Ovary (tissue), 9 donors: ENCODE data around the gene PDE4D. TPM values are rescaled to one million over a fixed set of nuclear protein-coding genes. Genes with fewer than 3 reads are reported as not detected.

Source experiments
- DNase-seq, 5 donors: peaks; one replicate each; pipeline ENCODE4 v3.0.0-alpha.2; 2019 to 2020
- H3K27ac ChIP-seq, 2 donors: fragments of 200-600 bp; one replicate each; pipeline versions ENCODE4 v1.5.1 to v1.8.0; 2019 to 2022
- H3K27me3 ChIP-seq: fragments of 200-600 bp; one replicate; pipeline ENCODE4 v1.8.0; 2022
- H3K36me3 ChIP-seq: fragments of 200-600 bp; sonication (generic); one replicate; pipeline ENCODE4 v1.5.1; 2019
- H3K4me1 ChIP-seq: one replicate; pipeline ENCODE4 v1.8.1; 2013; ENCODE audit warnings: mild to moderate bottlenecking, moderate library complexity; ENCODE audit not compliant: insufficient read depth
- H3K4me3 ChIP-seq: fragments of 200-600 bp; sonication (generic); one replicate; pipeline ENCODE4 v1.5.1; 2017
- H3K9me3 ChIP-seq, 2 donors: fragments of 200-600 bp in 1 of 2; sonication (generic) in 1 of 2; one replicate each; pipeline versions ENCODE4 v1.5.1 to v1.8.1; 2013 to 2019; ENCODE audit warnings: mild to moderate bottlenecking in 1 of 2, moderate library complexity in 1 of 2
- CTCF ChIP-seq, 3 donors: fragments of 450-650 bp in 2 of 3; fragments of 200-600 bp in 1 of 3; IDR thresholded peaks; one replicate each; pipeline versions ENCODE4 v1.5.1 to v1.8.0; 2016 to 2022; ENCODE audit warnings: antibody characterized with exemption in 3 of 3, mild to moderate bottlenecking in 1 of 3
- EP300 ChIP-seq: sonication (generic); formaldehyde crosslinking; IDR thresholded peaks from one replicate; pipeline ENCODE4 v1.6.1; 2017; ENCODE audit warnings: antibody characterized with exemption
- POLR2A ChIP-seq: fragments of 450-650 bp; IDR thresholded peaks from one replicate; pipeline ENCODE4 v1.6.1; 2017; ENCODE audit warnings: antibody characterized with exemption, mild to moderate bottlenecking, moderate library complexity
- WGBS, 3 donors: extraction: QIAGEN DNeasy Blood & Tissue Kit in 1 of 3; methylation state at CpG; one replicate each; pipeline versions ENCODE4 v1.1.5 to v1.1.7; 2013 to 2017; 5-methylcytosine and 5-hydroxymethylcytosine counted together
- intact Hi-C, 4 donors: fragments of 100-400 bp; cut with DNase I; formaldehyde crosslinking; loops; one replicate each; pipeline versions ENCODE4 v1.11.0 to v1.15.1; 2022 to 2023
- polyA plus RNA-seq, 2 donors: library from polyadenylated mRNA; stranded (reverse); fragments of 200-250 nt in 1 of 2; fragments of 350-450 nt in 1 of 2; fragmentation: Illumina TruSeq in 1 of 2; extraction: RNeasy Lipid Tissue Mini Kit (QIAGEN cat#74804) in 1 of 2; gene quantifications; one replicate each; pipeline ENCODE4 v1.2.3, GENCODE V29; 2013 to 2014
- total RNA-seq, 7 donors: library from RNA; depleted of rRNA in 2 of 7; stranded (reverse); fragments of >200 nt in 2 of 7; fragmentation: NEBNext Ultra II Directional in 3 of 7; extraction: Animal tissue kit (Norgen Biotek cat#: 25700) in 3 of 7; gene quantifications; one replicate each; pipeline versions ENCODE4 v1.1.0 to v1.2.4, GENCODE V29; 2016 to 2023
- donor health status: DM: no; HTN: no; CAD: no; lungs with moderate emphysema.
- donor health status: DM: no; HTN: no; CAD: no.
- donor health status: Bipolar disorder and iron deficiency.
- donor health status: DM: yes; HTN: yes; CAD: no.
- donor health status: DM: no; HTN: no; CAD: no.
- donor health status: DM: yes; HTN: yes; CAD: no.

Gene PDE4D
- total and polyA plus RNA-seq, 9 donors = 1.3 to 67.6 (median 8.4) TPM

GRCh38 chr5:59094864-59095263, 798.7 kb downstream of the PDE4D start:
- Histone ChIP-seq H3K27ac (no peak overlapping the region), H3K36me3 (no peaks in the 10 kb centered on the region), H3K27me3 (no peaks in the 10 kb centered on the region), H3K4me3 (no peak overlapping the region), H3K4me1 (no peaks in the 10 kb centered on the region), H3K9me3 (no peaks in the 10 kb centered on the region)
- intact Hi-C loops = no loop called here
- WGBS, 3 donors = 69 to 75% (median 71%) methylated on average over 2 of the region's 2 CpGs
- TF ChIP-seq EP300 = no peak
- TF ChIP-seq POLR2A = no peak
- TF ChIP-seq CTCF (IDR thresholded peaks at IDR 0.05) = no peak
- no peak for DNase-seq

- Histone ChIP-seq H3K4me1 (no peaks in the 10 kb centered on the region), H3K9me3 (no peaks in the 10 kb centered on the region), H3K27ac (no peak overlapping the region), H3K27me3 (no peaks in the 10 kb centered on the region), H3K4me3 (no peak overlapping the region), H3K36me3 (no peaks in the 10 kb centered on the region)
- 81 to 96% (median 85%) methylated on average over 6 of the region's 6 CpGs for WGBS, 3 donors
- DNase-seq = no peak
- intact Hi-C loops = no loop called here
- TF ChIP-seq EP300 (no peak), CTCF (IDR thresholded peaks at IDR 0.05) (no peak), POLR2A (no peak)
Observed at GRCh38 chr5:59093329-59093728, 800.2 kb downstream of the PDE4D start.

GRCh38 chr5:59092758-59093157, 800.8 kb downstream of the PDE4D start:
- no peaks in the 10 kb centered on the region for H3K9me3 ChIP-seq
- no peak for DNase-seq
- 52 to 67% (median 59%) methylated on average over 5 of the region's 5 CpGs for WGBS, 3 donors
- no peaks in the 10 kb centered on the region for H3K27me3 ChIP-seq
- H3K4me3 ChIP-seq = no peak overlapping the region
- no peaks in the 10 kb centered on the region for H3K36me3 ChIP-seq
- no peak for TF ChIP-seq CTCF (IDR thresholded peaks at IDR 0.05)
- no peak for TF ChIP-seq POLR2A
- TF ChIP-seq EP300 = no peak
- no peaks in the 10 kb centered on the region for H3K4me1 ChIP-seq
- intact Hi-C loops = no loop called here
- H3K27ac ChIP-seq = no peak overlapping the region

- WGBS, 3 donors = 13 to 27% (median 17%) methylated on average over 1 of the region's 1 CpG
- Histone ChIP-seq H3K9me3 (no peaks in the 10 kb centered on the region), H3K4me1 (no peaks in the 10 kb centered on the region), H3K4me3 (no peak overlapping the region), H3K36me3 (no peaks in the 10 kb centered on the region), H3K27ac (no peak overlapping the region), H3K27me3 (no peaks in the 10 kb centered on the region)
- no peak for TF ChIP-seq POLR2A
- no peak for TF ChIP-seq EP300
- TF ChIP-seq CTCF (IDR thresholded peaks at IDR 0.05) = no peak
- intact Hi-C loops = no loop called here
- no peak for DNase-seq
Observed at GRCh38 chr5:59091965-59092364, 801.6 kb downstream of the PDE4D start.

GRCh38 chr5:59090323-59090722, 803.2 kb downstream of the PDE4D start:
- Histone ChIP-seq H3K4me1 (no peaks in the 10 kb centered on the region), H3K27me3 (no peaks in the 10 kb centered on the region), H3K27ac (no peak overlapping the region), H3K36me3 (no peaks in the 10 kb centered on the region), H3K9me3 (no peaks in the 10 kb centered on the region), H3K4me3 (no peak overlapping the region)
- WGBS, 3 donors = 76 to 84% (median 80%) methylated on average over 6 of the region's 6 CpGs
- no peak for DNase-seq
- intact Hi-C loops = no loop called here
- TF ChIP-seq CTCF (IDR thresholded peaks at IDR 0.05) = no peak
